ENCODE data around the gene NMNAT3. TPM values are rescaled to one million over a fixed set of nuclear protein-coding genes. Genes with fewer than 3 reads are reported as not detected.

The NMNAT3 gene
- total RNA-seq, 1 experiment from 2014 or later, result 1.3 TPM

DNA sequence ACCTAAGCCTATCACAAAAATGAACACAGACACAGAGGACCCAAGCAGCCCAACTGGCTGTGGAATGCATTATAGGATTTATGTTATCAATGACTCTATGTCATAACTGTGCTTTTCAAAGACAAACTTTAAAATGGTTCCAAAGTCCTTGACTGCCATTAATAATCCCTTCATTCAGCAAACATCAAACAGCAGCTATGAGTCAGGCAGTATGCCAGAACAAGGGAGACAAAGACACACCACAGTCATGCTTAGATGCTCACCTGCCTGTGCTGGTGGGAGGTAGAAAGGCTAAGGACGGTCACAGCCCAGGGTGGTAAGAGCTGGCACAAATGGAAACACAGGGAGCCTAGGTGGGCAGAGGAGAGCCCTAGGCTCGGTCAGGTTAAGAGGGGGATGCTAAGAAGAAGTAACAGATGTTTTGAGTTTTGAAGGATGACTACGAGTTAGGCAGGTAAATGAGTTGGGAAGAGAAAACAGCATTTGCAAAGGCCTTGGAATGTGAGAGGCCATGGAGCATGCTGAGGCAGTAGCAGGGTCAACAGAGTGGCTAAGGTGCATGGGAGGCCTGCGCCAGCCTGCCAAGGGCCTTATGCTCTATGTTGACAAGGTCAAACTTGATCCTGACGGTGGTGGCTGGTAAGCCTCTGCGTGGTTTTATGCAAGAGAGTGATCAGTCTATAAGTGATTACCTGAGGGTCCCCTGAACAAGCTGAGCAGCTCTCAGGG lies 23.0 kb downstream of the NMNAT3 start:
- H3K4me2 ChIP-seq (ENCODE audit: insufficient read depth, insufficient read length, low read length), result no peak overlapping the region
- no peak overlapping the region for H3T11ph ChIP-seq (ENCODE audit: low read length)
- no peak overlapping the region for H2BK20ac ChIP-seq (ENCODE audit: low read depth, low read length, poor library complexity, severe bottlenecking)
- H2BK15ac ChIP-seq (ENCODE audit: low read depth, low read length), result no peak overlapping the region
- H3K18ac ChIP-seq (ENCODE audit: insufficient read length, low read depth, low read length), result no peak overlapping the region
- peaks cover 2% of the 10 kb centered on the region; the same call in 1 of the 2 replicates for H3K27me3 Mint-ChIP-seq (ENCODE audit: low read depth)
- DNase-seq, result no peak
- H2BK5ac ChIP-seq (ENCODE audit: insufficient read length, low read length), result no peak overlapping the region
- peaks cover 16 to 18% of the 10 kb centered on the region in 2 experiments for H3K4me1 Mint-ChIP-seq
- TF ChIP-seq, protein P1, sequence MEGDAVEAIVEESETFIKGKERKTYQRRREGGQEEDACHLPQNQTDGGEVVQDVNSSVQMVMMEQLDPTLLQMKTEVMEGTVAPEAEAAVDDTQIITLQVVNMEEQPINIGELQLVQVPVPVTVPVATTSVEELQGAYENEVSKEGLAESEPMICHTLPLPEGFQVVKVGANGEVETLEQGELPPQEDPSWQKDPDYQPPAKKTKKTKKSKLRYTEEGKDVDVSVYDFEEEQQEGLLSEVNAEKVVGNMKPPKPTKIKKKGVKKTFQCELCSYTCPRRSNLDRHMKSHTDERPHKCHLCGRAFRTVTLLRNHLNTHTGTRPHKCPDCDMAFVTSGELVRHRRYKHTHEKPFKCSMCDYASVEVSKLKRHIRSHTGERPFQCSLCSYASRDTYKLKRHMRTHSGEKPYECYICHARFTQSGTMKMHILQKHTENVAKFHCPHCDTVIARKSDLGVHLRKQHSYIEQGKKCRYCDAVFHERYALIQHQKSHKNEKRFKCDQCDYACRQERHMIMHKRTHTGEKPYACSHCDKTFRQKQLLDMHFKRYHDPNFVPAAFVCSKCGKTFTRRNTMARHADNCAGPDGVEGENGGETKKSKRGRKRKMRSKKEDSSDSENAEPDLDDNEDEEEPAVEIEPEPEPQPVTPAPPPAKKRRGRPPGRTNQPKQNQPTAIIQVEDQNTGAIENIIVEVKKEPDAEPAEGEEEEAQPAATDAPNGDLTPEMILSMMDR (conservative IDR thresholded peaks at IDR 0.05), result no peak
- no peak overlapping the region for H2AK5ac ChIP-seq (ENCODE audit: insufficient read length, low read length)
- no peak overlapping the region for H2AFZ ChIP-seq (ENCODE audit: low read length)
- H4K20me1 ChIP-seq (ENCODE audit: control insufficient read depth, insufficient read depth, insufficient read length), result no peaks in the 10 kb centered on the region
- H4K5ac ChIP-seq (ENCODE audit: insufficient read length, low read depth, low read length), result no peak overlapping the region
- H3K27ac Mint-ChIP-seq, result peak overlapping the region; percentile 6 to 89 (median 49); a peak in 5 of 7 replicates
- no peak overlapping the region for H3K27ac ChIP-seq (ENCODE audit: insufficient read length, low read depth, low read length)
- H3K9me3 ChIP-seq (ENCODE audit: control insufficient read depth, low read depth, low read length), result no peaks in the 10 kb centered on the region
- no peaks in the 10 kb centered on the region for H3K79me2 ChIP-seq (ENCODE audit: insufficient read depth, low read length)
- no peaks in the 10 kb centered on the region for H3K9me3 Mint-ChIP-seq
- no peak overlapping the region for H3K23ac ChIP-seq (ENCODE audit: insufficient read length, low read depth, low read length)
- H3K27me3 ChIP-seq (ENCODE audit: insufficient read depth, low read length), result no peaks in the 10 kb centered on the region
- no peak overlapping the region for H4K8ac ChIP-seq (replicated peaks; ENCODE audit: insufficient read length, low read depth, low read length)
- H2BK120ac ChIP-seq (ENCODE audit: low read depth, low read length, poor library complexity, severe bottlenecking), result no peak overlapping the region
- H3K9ac ChIP-seq (ENCODE audit: extremely low read depth, insufficient read length, low read length), result no peak overlapping the region
- no peak overlapping the region for H2BK12ac ChIP-seq (ENCODE audit: insufficient read length, low read depth, low read length)
- WGBS (ENCODE audit: extremely low coverage, insufficient read length, low lambda C conversion rate), result no CpG with 5 or more reads among the region's 6 CpGs
- H3K14ac ChIP-seq (ENCODE audit: insufficient read depth, low read length), result no peak overlapping the region
- H3K56ac ChIP-seq (ENCODE audit: insufficient read length, low read depth, low read length), result no peak overlapping the region
- no peak overlapping the region; a peak in 2 of 5 replicates for H3K4me3 Mint-ChIP-seq
- H3K4ac ChIP-seq (ENCODE audit: low read depth, low read length), result no peak overlapping the region
- no peaks in the 10 kb centered on the region for H3K79me1 ChIP-seq (ENCODE audit: insufficient read depth, low read depth, low read length, poor library complexity, severe bottlenecking)
- peaks cover 4% of the 10 kb centered on the region; the same call in 1 of the 2 replicates for H3K4me1 ChIP-seq (ENCODE audit: insufficient read depth, low read length)
- no peak overlapping the region for H4K91ac ChIP-seq (ENCODE audit: insufficient read length, low read depth, low read length)
- no peaks in the 10 kb centered on the region for H3K23me2 ChIP-seq (ENCODE audit: insufficient read length, low read depth, low read length, poor library complexity, severe bottlenecking)
- H3K36me3 Mint-ChIP-seq (ENCODE audit: insufficient read depth in 1 of 3, low read depth in 3 of 3), result no peaks in the 10 kb centered on the region; a peak in 1 of 7 replicates
